ENCODE measurements around the gene GPC6.
A peak's percentile ranks its signal among the peaks of the same experiment; 100 is the strongest.

The GPC6 gene

GRCh38 chr13:94143624-94144350 is 917.2 kb downstream of the GPC6 start:
- no peak for DNase-seq (ENCODE audit: low read depth)
- H3K4me3 ChIP-seq (ENCODE audit: low read depth, low read length): no peak overlapping the region
- TF ChIP-seq CTCF (conservative IDR thresholded peaks at IDR 0.05; ENCODE audit: low read depth, low read length): no peak

GRCh38 chr13:94145966-94146365 is 919.4 kb downstream of the GPC6 start:
- H3K4me3 ChIP-seq (ENCODE audit: low read depth, low read length): no peak overlapping the region
- TF ChIP-seq CTCF (conservative IDR thresholded peaks at IDR 0.05; ENCODE audit: low read depth, low read length): no peak
- DNase-seq (ENCODE audit: low read depth): no peak

- no peak overlapping the region for H3K4me3 ChIP-seq (ENCODE audit: low read depth, low read length)
- DNase-seq (ENCODE audit: low read depth): no peak
- TF ChIP-seq CTCF (conservative IDR thresholded peaks at IDR 0.05; ENCODE audit: low read depth, low read length): no peak
Measured at GRCh38 chr13:94153586-94153985, 927.0 kb downstream of the GPC6 start.

GRCh38 chr13:94154367-94154766 is 927.8 kb downstream of the GPC6 start:
- H3K4me3 ChIP-seq (ENCODE audit: low read depth, low read length): no peak overlapping the region
- TF ChIP-seq CTCF (conservative IDR thresholded peaks at IDR 0.05; ENCODE audit: low read depth, low read length): no peak
- peak; percentile 69 for DNase-seq (ENCODE audit: low read depth)

GRCh38 chr13:94157705-94158218 is 931.2 kb downstream of the GPC6 start:
- no peak overlapping the region for H3K4me3 ChIP-seq (ENCODE audit: low read depth, low read length)
- peak; percentile 67 for DNase-seq (ENCODE audit: low read depth)
- TF ChIP-seq CTCF (conservative IDR thresholded peaks at IDR 0.05; ENCODE audit: low read depth, low read length): no peak

GRCh38 chr13:94160875-94161274 is 934.3 kb downstream of the GPC6 start:
- TF ChIP-seq CTCF (conservative IDR thresholded peaks at IDR 0.05; ENCODE audit: low read depth, low read length): no peak
- H3K4me3 ChIP-seq (ENCODE audit: low read depth, low read length): no peak overlapping the region
- no peak for DNase-seq (ENCODE audit: low read depth)

GRCh38 chr13:94162289-94162688 is 935.7 kb downstream of the GPC6 start:
- TF ChIP-seq CTCF (conservative IDR thresholded peaks at IDR 0.05; ENCODE audit: low read depth, low read length): no peak
- H3K4me3 ChIP-seq (ENCODE audit: low read depth, low read length): no peak overlapping the region
- DNase-seq (ENCODE audit: low read depth): no peak

Data from choroid plexus epithelial cell (primary cell).